K562 (cell line): ENCODE measurements around the gene BASP1. TPM values are rescaled to one million over a fixed set of nuclear protein-coding genes. Genes with fewer than 3 reads are reported as not detected.

ENCODE experiments used
- JUND ChIP-seq, 2 experiments: IDR thresholded peaks; 2 replicates in 1 of 2; 3 replicates in 1 of 2; pipeline ENCODE4 v1.6.1; 2011; ENCODE audit warnings: borderline replicate concordance in 2 of 2, low read depth in 2 of 2, low read length in 2 of 2, improper control_type of control experiment in 1 of 2, missing biosample characterization in 1 of 2, missing genetic modification characterization in 1 of 2, missing genetic modification reagents in 1 of 2
- TAL1 ChIP-seq: fragments of 450-650 bp; IDR thresholded peaks from 2 replicates; pipeline ENCODE4 v1.6.1; 2016; ENCODE audit warnings: mild to moderate bottlenecking
- TSHZ1 ChIP-seq: fragments of 250-450 bp; sonication (Bioruptor Pico); IDR thresholded peaks from 2 replicates; pipeline ENCODE4 v1.4.0; 2020; ENCODE audit warnings: mild to moderate bottlenecking, moderate library complexity
- ZNF184 ChIP-seq: sonication (generic); formaldehyde crosslinking; IDR thresholded peaks from 2 replicates; pipeline ENCODE4 v1.5.0; 2020; ENCODE audit warnings: missing genetic modification reagents
- polyA plus RNA-seq, 8 experiments: library from polyadenylated mRNA; depleted of rRNA in 4 of 8; stranded (reverse) in 5 of 8; unstranded in 3 of 8; fragments of >200 nt; fragmentation: Nextera tagmentation in 2 of 8; fragmentation: Illumina TruSeq in 1 of 8; extraction: Ambion mirVana in 2 of 8; extraction: Trizol in 1 of 8; gene quantifications; 2 replicates each; pipeline versions ENCODE4 v1.2.1 to v1.2.3, GENCODE V29; 2011 to 2014; ENCODE audit warnings: inconsistent platforms in 1 of 8, missing spikeins in 1 of 8
- total RNA-seq, 7 experiments: library from RNA; depleted of rRNA in 6 of 7; stranded (reverse); fragments of >200 nt in 6 of 7; fragmentation: Illumina TruSeq in 2 of 7; extraction: Trizol in 2 of 7; gene quantifications; 2 replicates each; pipeline versions ENCODE4 v1.2.1 to v1.2.3, GENCODE V29; 2011 to 2021; ENCODE audit warnings: low replicate concordance in 1 of 7
- TF ChIP-seq, protein P1 (sequence below): fragments of 250-450 bp; sonication (Bioruptor Pico); IDR thresholded peaks from 2 replicates; pipeline ENCODE4 v1.4.0; 2020

Gene BASP1
- total and polyA plus RNA-seq, 9 of the 15 experiments (the other 6 are each of a cell fraction or from before 2014, with no cell fraction given): 0.22 TPM; not detected in 8

DNA sequence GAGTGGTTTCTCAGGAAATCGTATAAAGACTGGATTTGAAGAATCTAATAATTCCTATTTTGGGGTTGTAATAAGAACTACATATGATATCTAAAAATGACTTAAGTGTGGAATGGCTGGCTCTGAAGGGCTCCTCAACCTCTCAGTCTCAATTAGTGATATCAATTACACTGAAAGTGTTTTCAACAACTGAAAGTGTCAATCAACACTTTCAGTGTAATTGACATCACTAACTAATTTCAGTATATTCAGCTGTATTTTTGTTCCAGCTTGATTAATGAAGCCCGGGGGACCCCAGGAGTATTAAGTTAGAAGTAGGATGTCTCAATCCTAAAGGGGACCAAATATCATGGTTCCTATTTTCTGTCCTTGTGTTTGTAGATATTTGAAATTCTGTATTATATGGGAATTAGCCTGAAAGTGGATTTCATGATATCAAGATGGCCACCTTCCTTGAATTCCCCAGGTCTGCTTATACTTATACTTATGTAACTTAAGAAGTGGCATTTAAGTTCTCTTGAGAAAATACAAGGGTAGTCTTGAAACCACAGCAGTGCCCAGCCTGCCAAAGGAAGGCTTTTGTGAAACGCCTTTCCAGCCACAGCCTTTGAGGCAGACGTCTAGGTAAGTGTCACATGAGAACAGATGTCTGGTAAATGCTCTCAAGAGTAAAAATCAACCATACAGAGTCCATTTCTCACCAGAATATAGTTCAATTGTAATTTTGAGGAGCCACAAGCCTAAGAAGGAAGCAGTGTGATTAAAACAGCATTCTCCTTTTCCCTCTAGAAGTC lies 4.6 kb downstream of the BASP1 start (continued):
- TF ChIP-seq, protein P1, sequence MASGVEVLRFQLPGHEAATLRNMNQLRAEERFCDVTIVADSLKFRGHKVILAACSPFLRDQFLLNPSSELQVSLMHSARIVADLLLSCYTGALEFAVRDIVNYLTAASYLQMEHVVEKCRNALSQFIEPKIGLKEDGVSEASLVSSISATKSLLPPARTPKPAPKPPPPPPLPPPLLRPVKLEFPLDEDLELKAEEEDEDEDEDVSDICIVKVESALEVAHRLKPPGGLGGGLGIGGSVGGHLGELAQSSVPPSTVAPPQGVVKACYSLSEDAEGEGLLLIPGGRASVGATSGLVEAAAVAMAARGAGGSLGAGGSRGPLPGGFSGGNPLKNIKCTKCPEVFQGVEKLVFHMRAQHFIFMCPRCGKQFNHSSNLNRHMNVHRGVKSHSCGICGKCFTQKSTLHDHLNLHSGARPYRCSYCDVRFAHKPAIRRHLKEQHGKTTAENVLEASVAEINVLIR: no peak
- TF ChIP-seq JUND (IDR thresholded peaks at IDR 0.05; ENCODE audit: borderline replicate concordance, low read depth, low read length) (no peak), JUND (tag; IDR thresholded peaks at IDR 0.05; ENCODE audit: borderline replicate concordance, low read depth, low read length) (no peak), TAL1 (no peak), TSHZ1 (CRISPR knock-in tag) (no peak), ZNF184 (CRISPR knock-in tag) (no peak)
